Middle frontal gyrus (tissue), 1 donor: Measurements from ENCODE around the gene NTS.

ENCODE experiments used
- DNase-seq: peaks from one replicate; pipeline ENCODE4 v3.0.0-alpha.2; 2015; ENCODE audit warnings: low spot score; ENCODE audit errors: extremely low spot score

The NTS gene, protein sequence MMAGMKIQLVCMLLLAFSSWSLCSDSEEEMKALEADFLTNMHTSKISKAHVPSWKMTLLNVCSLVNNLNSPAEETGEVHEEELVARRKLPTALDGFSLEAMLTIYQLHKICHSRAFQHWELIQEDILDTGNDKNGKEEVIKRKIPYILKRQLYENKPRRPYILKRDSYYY

DNA sequence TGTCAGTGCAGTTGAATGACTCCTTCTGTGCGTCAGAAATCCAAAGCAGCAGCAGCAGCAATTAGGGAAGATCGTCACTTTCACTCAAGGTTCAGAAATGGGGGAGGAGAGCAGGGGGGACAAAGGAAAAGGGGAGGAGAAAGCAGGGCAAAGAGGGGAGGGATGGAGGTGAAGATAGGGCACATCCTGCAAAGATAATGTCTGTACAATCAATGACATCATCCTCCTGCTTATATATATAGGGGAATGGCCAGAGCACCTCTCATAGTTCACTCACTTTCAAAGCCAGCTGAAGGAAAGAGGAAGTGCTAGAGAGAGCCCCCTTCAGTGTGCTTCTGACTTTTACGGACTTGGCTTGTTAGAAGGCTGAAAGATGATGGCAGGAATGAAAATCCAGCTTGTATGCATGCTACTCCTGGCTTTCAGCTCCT, at the start of gene NTS:
Gene NTS, plus strand, starts transcription at position 265 of the 431 bp plus-strand sequence. Its CDS starts 109 bp downstream, at position 374.
- no peak for DNase-seq

DNA sequence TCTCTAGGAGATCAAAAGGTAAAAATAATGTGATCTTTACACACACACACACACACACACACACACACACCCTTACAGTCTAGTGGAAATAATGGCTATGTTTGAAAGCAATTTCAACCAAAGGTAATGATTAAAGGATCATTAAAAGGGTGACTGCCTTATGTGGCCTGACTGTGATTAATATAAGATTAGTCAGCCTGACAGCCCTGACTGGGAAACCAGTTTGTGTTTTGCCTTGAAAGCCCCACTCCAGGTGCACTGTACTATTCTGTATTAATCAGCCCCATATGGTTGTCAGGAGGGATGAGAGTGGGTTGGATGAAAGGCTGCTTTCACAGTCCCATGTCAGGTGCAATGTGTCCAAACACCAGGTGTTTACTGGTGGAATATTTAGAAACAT, 48.3 kb upstream of the NTS start:
- no peak for DNase-seq

DNA sequence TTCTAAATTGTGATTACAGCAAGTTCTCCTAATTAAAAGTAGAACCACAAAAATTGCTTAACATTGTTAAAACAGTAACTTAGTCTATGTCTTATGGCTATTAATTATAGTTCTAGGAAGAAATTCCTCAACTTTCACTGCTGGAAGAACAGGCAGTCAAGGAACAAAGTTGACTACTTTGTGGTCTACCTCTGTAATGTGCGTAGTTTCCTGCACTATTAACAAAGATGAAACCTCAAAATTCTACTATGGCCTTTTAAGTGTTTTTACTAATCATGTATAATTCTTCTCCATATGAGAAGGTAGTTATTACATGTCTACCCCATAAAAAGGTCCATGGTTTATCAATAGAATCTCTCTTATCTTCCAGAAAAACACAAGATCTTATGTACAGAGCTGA, 45.5 kb upstream of the NTS start:
- DNase-seq, result no peak

DNA sequence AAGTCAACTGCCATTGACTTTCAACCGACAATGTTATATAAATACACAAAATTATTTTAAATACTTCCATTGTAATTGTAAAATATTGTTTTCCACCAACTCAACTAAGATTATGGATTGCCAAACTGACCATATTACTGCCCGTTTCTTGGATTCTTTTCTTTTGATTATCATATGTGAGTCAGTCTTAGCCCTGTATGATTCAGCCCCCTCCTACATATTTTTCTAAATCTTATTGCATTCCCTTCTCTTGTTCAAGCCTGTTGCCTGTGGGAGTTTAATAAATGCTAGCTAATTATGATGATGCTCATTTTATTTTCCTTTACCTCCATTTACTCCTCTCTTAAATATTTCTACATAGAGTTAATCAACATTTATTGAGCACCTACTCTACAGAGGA, 44.7 kb upstream of the NTS start:
- no peak for DNase-seq

DNA sequence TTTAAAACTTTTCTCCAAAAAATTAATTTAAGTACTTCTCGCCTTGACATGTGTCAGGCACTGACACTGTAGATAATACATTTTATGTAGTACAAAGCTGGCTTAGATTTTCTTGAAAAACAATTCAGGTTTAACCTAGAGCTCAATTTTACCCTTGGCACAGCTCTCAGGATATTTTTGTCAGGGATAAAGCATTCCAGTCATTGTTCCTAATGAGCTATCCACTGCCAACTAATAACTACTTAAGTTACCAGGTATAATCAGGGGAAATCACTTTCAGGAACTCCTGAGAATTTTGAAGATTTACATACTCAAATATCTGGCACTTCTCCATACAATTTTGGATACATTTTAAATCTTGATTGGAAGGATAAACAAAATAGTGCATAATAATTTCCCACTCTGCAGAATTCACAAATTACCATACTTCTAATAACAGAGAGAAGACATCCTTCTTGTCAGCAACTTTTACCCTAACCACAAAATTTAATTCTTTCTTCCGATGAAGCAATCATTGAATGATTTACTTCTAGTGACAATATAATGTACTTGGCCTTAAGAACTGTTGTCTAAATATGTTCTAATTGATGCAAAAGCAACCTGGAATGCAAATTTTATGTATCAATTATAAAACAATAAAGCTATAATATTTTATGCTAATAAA, 42.6 kb upstream of the NTS start:
- no peak for DNase-seq

DNA sequence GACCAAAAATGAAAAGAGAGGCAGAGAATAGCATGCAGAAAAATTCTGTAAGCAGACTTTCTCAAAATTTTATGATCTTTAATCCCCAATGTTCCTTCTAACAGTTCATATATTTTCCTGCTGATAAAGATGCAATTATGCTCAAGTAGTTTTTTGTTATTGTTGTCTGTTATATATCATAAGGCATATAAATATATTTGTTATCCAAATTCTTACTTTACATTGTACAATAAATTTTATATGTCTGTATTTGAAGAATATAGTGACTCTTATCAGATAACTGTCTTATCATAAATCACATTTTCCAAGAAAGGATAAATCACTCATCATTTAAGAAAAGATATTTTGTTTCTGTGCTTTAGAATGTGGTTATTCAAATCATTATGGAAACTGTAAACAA, 40.5 kb upstream of the NTS start:
- no peak for DNase-seq

DNA sequence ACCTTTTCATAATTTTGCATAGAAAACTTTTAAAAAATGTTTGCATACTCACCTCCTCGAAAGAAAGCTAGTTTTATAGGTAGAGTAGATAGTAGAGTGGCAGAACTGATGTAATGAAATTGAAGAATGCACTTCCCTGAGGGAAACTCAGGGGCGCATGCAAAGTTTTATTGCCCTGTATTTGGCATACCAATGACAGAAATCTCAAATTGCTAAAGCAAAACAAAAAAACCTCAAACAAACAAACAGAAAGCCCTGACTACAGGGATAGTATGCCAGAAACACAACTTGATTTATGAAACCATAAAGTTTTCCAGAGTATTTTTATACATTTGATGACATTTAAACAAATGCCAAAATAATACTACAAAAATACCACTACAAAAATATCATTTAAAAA, 39.7 kb upstream of the NTS start:
- no peak for DNase-seq

DNA sequence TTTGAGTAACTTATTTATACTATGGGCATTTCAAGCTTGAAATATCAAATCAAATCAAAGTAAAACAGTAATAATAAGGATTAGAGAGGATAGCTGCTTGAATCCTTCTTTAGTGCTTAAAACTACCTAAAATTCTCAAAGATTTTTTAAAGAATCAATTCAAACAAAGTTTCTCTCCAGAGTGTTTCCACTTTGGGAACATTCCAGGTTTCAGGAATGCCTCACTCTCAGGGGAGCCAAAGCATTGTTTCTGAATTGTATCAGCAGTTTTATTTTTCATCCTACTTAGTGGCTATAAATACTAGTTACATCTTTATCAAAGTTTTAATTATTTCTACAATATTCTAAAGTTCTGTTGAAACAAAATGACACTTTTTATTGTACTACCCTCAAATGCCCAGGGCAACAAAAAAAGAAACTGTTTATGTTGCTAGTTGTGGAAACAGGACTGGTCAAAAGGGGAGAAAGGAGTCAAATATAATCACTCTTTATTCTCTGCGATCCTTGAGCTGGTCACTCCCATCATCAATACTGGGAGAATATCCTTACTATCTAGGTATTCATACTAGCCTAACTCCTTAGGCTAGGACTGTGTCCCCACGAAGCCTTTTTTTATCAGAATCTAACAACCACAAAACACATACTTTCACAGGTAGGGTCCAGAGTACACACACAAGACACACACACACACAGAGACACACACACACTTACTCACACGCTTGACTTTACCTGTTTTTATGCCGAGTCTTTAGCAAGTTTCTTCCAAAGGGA, 38.5 kb upstream of the NTS start:
- DNase-seq, result no peak

DNA sequence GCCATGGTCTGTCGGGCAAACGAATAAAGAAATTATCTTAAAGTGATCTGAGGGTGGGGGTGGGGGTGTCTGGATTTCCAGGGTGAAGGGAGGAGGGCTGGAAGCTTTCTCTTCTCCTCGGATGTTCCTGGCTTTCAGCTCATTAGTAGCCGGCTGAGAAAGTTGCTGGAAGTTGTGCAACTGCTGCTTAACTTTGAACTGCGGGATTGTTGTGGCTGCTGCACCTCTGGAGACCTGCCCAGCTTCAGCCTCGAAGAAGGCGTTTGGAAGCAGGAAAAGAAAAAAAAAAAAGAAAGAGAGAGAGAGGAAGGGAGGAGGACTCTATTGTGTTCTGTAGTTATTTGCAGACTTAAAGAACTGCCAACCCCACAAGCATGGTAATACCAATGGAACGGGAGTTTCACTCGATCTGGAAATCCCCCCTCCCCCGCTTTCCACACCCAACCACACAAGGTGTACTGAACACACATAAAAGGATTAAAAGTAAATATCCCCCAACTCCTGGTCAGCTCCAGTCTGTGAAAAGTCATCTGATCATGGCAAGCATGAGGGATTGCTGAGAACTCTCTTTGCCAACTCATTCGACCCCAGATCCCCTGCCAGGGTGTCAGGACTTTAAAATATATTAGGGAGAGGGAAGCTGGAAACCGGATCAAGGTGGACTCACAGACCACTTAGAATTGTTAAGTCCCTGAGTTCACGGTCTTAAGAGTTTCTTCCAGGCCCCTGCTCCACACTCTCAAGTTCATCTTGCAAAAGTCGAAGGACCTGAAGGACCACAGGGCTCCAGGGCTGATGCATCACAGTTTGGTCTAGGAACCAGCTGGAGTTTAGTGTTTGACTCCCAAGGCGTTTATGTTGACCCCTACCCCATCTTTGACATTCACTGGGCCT, 37.7 kb upstream of the NTS start, which contains the start of gene RASSF9:
Gene RASSF9, minus strand, starts transcription at position 213 of the 894 bp plus-strand sequence. Its CDS starts 208 bp downstream, at position 5.
- no peak for DNase-seq

DNA sequence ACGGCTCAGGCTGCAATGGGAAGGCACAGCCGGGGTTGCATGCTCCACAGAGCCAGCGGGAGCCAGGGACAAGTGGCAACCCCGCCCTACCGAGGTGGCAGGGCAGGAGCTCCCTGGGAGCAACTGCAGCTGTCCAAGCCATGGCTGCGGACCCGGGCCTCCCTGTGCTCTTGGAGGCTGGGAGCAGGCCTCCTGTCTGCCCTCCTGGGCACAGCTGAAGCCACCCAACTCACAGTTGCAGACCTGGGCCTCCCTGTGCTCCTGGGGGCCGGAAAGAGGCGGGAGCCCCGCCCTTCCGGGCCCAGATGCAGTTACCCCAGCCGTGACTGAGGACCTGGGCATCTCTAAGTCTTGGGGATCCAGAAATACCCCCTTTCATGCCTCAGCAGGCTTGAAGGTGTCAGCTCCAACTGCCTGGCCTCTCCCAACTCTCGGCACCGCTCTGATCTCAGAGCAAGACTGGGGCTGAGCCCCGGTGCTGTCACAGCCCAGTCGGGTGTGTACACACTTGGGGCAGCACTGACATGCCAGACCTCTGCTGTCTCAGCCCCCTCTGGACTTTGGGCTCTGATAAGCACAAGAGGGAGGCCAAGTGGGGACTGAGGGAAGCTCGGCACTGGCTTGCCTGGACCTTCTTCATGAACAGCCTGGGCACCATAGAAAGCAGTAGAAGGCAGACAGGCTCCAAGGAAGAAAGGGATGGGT, 30.3 kb upstream of the NTS start:
- DNase-seq, result no peak

DNA sequence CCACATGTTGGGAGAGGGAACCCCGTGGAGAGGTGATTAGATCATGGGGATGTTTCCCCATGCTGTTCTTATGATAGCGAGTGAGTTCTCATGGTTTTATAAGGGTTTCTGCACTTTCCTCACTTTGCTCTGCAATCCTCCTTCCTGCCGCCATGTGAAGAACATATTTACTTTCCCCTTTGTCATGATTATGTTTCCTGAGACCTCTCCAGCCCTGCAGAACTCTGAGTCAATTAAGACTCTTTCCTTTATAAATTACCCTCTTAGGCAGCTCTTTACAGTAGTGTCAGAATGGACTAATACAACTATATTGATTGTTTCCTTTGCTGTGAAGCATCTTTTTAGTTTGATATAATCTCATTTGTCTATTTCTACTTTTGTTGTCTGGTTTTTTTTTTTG, 24.8 kb upstream of the NTS start:
- DNase-seq, result no peak

DNA sequence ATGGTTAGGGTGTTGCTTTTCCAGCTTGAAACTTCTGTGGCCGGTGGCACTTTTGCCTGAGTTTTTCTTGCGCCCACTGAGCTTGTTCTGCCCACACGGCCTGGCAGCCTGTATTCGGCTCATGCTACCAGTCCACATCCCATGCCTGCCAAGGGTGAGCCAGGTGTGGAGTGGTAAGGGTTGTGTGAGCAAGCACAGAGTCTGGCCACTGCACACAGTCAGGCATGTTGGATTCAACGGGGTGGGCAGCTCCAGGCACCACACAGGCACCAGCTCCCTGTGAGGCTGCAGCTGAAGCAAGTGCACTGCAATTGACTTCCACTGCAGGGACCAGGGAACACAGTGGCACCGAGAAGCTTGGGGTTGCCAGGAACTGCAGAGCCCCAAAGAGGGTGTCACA, 18.8 kb upstream of the NTS start:
- no peak for DNase-seq

DNA sequence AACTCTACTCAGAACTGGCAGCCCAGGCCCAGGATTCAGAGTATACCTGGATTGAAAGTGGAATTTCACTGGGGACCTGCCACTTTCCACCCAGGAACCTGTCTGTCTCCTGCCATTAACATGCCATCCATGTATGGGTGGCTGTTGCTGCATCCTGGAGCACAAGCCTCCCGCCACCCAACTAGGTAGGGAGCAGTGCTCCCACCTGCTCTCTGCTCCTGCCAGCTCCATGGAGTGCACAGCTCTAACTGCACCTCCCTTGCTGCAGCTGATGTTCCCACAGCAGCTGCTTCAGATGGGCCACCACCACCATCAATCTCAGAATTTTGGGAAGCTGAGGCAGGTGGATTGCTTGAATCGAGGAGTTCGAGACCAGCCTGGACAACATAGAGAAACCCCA, 17.1 kb upstream of the NTS start:
- DNase-seq, result no peak

DNA sequence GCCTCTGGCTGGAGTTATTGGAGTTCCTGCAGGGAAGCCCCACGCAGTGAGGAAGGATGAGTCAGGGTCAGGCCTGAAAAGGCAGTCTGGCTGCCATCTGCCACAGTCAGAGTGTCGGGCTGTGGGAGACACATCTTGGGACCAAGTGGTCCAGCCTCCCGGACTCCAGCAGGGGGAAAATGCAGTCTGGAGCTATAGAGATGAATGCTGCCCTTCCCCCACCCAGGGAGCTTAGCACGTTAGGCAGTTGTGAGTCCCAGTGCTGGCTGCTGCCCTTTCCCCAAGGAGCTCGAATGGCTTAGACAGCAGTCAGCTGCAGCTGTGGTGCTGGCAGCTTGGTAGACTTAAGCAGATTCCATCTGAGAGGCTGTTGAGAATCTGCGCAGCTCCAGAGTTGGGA, 8.2 kb upstream of the NTS start:
- no peak for DNase-seq

DNA sequence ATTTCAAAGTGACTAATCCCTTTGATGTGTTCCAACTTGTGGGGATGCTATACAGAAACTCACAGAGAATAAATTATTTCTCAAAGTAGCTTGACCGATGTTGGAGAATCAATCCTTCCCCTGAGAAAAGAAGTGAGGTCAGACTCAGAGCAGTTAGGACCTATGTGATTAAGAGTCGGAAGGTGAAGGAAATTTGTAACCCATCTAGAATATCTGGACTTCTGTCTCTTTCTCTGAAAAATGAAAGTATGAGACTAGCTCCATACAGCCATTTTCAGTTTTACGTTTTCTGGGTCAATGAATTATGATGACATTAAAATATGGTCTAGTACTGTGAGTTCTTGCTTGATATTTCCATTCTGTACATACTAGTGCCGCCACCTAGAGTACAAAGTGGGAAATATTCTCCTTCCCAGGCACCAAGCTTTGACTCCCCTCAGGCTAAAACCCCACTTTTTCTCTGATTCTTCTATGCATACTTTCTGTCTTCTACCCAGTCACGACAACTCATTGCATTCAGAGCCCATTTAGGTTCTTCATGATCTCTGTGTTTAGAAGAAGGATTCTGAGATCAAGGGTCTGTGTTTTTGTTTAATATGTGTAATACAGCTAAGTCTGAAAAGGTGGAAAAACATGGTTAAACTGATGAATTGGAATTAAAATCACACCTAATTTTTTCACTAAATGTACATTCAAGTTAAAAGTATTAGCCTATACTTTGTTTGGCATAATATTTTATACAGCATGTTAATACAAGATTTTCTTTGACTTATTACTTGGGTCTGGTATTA, 6.9 kb upstream of the NTS start:
- peak; percentile 43 for DNase-seq

DNA sequence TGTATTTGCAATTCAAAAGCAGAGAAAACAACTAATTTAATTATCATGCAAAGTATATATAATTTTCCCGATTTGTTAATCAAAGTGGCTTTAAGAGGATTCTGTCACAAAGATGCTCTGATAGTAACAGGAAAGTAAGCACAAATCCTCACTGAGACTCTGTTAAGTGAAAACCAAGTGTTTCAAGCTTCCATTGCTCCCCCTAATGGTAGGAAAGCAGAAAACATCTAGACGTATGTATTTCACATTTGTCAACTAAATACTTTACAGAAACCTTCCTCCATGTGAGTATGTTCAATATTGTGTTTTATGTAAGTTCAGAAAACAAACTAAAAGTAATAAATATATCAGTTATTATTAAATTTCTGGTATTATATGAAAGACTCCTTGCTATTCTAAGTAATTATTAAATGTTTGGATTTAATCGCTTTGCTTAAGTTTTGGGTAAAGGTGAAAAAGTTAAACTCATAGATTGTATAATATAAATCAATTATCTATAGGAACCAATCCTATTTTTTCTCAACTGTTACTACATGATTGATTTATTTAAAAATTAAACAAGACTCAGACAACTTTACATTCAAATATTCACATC, 1.5 kb upstream of the NTS start:
- peak; percentile 56 for DNase-seq

DNA sequence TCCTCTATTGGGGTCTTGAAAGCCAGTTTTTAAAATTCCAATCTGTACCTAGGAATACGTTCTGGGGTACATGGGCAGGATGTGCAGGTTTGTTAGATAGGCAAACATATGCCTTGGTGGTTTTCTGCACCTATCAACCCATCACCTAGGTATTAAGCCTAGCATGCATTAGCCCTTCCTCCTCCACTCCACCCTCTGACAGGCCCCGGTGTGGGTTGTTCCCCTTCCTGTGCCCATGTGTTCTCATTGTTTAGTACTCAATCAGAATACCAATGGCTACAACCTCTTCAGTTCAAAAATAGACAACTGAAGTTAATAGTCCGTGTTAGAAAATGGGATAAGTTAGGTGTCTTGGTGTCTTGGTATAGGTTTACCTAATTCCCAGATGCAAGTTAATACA, 3.4 kb downstream of the NTS start:
- no peak for DNase-seq

DNA sequence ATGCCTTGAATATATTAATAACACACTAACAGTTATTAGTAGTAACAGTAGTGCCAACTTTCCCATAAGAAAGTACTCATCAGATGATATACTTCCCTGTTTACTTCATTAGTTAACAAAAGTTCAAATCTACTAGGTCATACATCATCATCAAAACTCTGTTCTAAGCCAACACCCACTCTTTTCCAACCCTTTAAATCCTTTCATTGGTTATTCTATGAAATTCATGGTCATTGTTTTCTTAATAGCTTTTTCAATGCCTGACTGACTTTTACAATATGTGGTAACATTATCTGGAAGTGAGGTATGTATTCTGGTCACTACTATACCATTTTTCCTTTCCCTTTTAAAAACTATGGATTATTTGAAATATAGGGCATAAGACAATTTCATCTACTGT, 9.7 kb downstream of the NTS start:
- no peak for DNase-seq

DNA sequence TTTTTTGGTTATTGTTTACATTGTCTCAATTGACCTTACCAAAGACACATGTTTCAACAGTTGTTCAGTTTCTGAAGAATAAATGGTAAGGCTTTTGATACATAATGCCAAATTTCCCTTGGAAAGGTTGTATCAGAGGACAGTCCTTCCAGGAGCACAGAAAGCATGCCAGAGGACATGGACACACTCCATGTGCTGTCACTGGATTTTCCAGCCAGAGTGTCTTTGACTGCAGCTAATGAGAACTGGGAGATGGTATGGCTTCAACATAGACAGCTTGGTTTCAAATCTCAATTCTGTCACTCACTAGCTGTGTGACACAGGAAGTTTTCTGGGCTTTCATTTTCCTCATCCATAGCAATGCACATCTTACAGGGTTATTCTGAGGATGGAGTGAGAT, 20.6 kb downstream of the NTS start:
- no peak for DNase-seq
